Myometrial cell (primary cell): ENCODE measurements around the gene CEACAM7. TPM values are rescaled to one million over a fixed set of nuclear protein-coding genes. Genes with fewer than 3 reads are reported as not detected.

Experiments used
- total RNA-seq: library from RNA; depleted of rRNA; stranded (reverse); fragments of >200 nt; gene quantifications from 2 replicates; pipeline ENCODE4 v1.2.3, GENCODE V29; 2015

Gene CEACAM7
- total RNA-seq, result not detected in 2 replicates

GRCh38 chr19:41688098-41688497 lies at the start of gene CEACAM7:
Gene CEACAM7 (minus strand): TSS chr19:41688270. CDS start chr19:41688165, 105 bp downstream.

GRCh38 chr19:41708481-41708880 lies 20.4 kb upstream of the CEACAM7 start, which contains the start of gene CEACAM5:
Gene CEACAM5 (plus strand): TSS chr19:41708626. CDS start chr19:41708732, 106 bp downstream.

GRCh38 chr19:41626877-41627276 lies 61.2 kb downstream of the CEACAM7 start, which contains the start of gene CEACAM4:
Gene CEACAM4 (minus strand): TSS chr19:41627074. CDS start chr19:41626963, 111 bp downstream.

Other genes with a start within 250 kb of the CEACAM7 start
- 51.6 and 56.0 TPM in 2 replicates for gene DMAC2, start 248.4 kb downstream of the CEACAM7 start, total RNA-seq
- not detected in 2 replicates for gene ERICH4, start 245.1 kb downstream of the CEACAM7 start, total RNA-seq
- gene CEACAM21, start 112.1 kb downstream of the CEACAM7 start, total RNA-seq, result not detected in 2 replicates
- not detected in 2 replicates for gene CEACAM4, start 61.2 kb downstream of the CEACAM7 start, total RNA-seq
- gene CEACAM5, start 20.4 kb upstream of the CEACAM7 start, total RNA-seq, result not detected in 2 replicates
- gene CEACAM6, start 67.3 kb upstream of the CEACAM7 start, total RNA-seq, result not detected in 2 replicates
- not detected in 2 replicates for gene CEACAM3, start 108.3 kb upstream of the CEACAM7 start, total RNA-seq
- gene LYPD4, start 156.4 kb upstream of the CEACAM7 start, total RNA-seq, result not detected in 2 replicates
- gene DMRTC2, start 156.8 kb upstream of the CEACAM7 start, total RNA-seq, result not detected in 2 replicates
- gene RPS19, start 172.0 kb upstream of the CEACAM7 start, total RNA-seq, result 929 and 2,881 TPM in 2 replicates
- 0.35 TPM in 1 of 2 replicates, not detected in the other for gene CD79A, start 189.0 kb upstream of the CEACAM7 start, total RNA-seq
- gene ARHGEF1, start 194.9 kb upstream of the CEACAM7 start, total RNA-seq, result 63.7 and 69.3 TPM in 2 replicates
- not detected in 2 replicates for gene ERFL, start 240.2 kb upstream of the CEACAM7 start, total RNA-seq